GM18907 (cell line): ENCODE data around the gene G6PC3.

Experiments
- ATAC-seq: cut with Tn5 transposase; IDR thresholded peaks from one replicate; pipeline ENCODE4 v1.9.1; 2021; ENCODE audit warnings: mild to moderate bottlenecking, moderate library complexity; ENCODE audit not compliant: unreplicated experiment

G6PC3 gene

DNA sequence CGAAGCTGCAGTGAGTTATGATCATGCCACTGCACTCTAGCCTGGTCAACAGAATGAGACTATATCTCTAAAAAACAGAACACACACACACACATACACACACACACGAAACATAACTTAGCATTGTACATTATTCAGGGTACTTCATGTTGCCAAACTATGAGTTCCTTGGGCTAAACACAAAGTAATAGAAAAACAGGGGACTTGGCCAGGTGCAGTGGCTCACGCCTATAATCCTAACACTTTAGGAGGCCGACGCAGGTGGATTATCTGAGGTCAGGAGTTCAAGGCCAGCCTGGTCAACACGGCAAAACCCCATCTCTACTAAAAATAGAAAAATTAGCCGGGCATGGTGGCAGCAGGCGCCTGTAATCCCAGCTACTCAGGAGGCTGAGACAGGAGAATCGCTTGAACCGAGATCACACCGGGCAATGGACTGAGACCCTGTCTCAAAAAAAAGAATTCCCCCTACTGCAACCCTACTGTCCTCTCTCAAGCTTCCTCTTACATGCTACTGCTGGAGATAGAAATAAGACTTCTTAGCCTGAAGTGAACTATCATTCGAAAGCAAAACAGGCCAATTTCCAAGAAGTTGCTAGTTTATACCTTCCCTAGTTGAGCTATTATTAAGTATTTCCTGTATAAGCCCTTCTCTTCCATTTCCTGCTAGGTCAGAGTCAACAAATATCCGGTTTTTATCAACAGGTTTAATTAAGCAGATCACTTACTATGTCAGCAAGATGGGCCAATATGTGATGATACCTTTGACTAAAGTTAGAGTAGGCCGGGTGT lies 11.2 kb upstream of the G6PC3 start:
- no peak for ATAC-seq

DNA sequence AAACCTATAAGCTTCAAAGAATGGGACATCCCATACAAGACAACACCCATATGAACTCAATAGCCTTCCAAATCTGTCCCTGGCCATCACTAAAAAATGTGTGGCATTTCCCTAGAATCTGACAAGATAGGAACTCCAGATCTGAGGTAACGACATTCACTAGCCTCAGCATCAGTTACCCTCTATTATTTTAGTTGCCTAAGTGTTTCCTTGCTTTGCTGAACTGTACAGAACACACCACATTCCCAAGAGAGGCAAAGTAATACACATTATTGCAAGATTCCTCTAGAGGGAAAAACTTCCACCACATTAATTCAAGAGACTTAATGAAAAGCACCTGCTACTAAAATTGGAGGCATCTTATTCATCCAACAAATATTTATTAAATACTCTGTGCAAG lies 9.1 kb upstream of the G6PC3 start:
- ATAC-seq: no peak

DNA sequence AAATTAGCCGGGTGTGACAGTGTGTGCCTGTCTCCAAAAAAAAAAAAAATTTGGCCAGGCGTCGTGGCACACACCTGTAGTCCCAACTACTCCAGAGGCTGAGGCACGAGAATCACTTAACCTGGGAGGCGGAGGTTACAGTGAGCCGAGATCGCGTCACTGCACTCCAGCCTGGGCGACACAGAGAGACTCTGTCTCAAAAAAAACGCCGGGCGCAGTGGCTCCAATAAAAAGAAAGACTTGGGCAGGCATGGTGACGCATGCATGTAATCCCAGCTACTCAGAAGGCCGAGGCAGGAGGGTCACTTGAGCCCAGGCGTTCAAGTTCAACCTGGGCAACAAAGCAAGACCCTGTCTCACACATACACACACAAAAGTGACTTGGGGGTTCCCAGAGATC lies 7.7 kb upstream of the G6PC3 start:
- no peak for ATAC-seq

DNA sequence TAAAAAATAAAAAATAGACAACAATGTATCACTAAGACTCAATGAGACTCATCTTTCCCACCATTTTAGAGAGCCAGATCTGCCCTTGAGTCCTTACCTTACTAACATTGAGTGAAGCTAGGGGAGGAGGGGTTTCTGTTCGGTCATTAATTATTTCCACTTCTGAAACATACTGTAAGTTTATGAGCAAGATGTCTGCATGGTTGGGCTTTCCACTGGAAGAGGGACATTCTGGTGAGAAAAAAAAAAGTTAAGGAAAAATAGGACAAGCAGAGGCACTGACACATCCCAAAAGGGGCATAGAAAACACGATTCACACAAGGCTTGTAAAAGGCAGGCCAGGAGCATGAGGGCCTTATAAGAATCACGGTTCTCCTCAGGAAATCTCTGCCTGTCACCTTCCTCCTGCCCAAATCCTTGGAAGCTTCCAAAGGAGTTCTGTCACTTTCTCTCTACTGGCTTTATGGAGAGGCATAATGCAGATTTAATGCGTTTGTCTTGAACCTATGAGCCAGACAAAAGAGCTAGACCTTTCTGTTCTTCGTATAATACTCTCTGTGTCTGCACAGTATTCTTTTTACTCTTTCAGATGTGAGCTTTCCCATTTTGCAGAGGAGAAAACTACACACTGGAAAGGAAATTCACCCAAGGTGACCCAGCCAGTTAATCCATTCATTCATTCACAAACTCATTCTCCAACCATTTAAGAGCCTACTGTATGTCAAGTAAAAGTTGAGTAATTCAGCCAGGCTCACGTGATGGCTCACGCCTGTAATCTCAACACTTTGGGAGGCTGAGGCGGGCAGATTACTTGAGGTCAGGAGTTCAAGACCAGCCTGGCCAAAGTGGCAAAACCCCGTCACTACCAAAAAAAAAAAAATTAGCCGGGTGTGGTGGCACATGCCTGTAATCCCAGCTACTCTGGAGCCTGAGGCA lies 6.6 kb upstream of the G6PC3 start:
- no peak for ATAC-seq

DNA sequence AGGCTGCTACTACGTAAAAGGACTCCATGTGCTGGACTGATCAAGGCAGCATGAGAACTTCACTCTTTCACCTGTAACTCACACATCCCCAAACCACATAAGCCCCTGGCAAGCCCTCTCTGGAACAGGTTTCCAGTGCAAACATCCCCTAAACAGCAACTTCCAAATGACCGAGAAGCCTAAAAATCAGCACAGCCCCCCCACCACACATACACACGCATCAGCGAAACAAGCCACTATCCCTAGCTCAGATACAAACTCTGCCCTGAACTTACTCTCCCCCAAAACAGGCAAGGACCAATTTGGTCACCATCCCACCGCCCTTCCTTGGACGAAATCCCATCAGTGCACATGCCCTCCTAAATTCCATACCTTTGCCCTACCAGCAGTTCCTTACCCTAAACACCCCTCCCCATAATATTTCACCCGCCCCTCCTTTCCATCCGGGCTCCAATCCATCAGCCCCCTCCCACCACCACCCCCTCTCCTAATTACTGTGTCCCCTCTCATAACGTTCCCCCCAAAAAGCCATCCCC lies 4.8 kb upstream of the G6PC3 start:
- no peak for ATAC-seq

- ATAC-seq: peak; percentile 67
Measured at GRCh38 chr17:44066204-44066930, 4.2 kb upstream of the G6PC3 start, which contains the start of gene LSM12. LSM12 (minus strand) TSS chr17:44066671; CDS start chr17:44066587, 84 bp downstream.

DNA sequence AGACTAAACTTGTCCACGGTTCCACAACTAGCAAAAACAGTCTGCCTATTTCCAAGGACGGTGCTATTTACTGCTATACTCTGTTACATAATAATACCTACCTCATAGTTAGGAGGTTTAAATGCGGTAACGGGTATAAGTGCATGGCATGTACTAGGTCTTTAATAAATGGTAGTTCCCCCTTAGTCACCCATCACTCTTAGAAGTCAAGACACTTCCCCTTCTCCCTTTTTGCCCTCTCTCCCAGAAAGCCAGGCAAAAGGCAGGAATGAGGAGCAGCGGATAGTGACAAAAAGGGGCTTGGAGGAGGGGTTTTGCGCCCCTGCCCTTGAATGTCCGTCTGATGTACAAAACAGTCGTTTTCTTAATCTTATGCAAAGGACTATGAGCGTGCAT lies 3.0 kb upstream of the G6PC3 start:
- no peak for ATAC-seq

DNA sequence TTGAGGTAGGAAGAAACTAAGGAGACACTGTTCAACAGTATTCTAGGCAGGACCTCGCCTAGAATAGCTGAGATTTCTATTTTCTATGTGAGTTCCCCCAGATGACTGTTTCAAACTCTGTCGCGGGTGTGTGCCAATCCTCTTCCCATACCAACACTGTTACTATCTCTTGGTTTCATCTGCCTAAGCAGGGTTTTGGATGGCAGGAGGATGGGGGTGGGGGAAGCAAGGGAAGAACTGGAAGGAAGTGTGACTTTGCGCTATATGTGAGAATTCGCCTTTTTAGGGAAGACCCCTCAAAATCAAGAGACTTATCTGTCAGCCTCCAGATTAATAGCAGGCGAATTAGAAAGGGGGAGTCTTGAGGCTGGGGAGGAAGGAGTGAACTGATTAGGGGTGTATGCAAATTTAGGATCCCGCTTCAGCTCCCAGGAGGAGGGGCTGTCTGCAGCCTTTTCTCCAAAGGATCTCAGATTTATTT lies 521 bp upstream of the G6PC3 start:
- peak; percentile 12 for ATAC-seq

DNA sequence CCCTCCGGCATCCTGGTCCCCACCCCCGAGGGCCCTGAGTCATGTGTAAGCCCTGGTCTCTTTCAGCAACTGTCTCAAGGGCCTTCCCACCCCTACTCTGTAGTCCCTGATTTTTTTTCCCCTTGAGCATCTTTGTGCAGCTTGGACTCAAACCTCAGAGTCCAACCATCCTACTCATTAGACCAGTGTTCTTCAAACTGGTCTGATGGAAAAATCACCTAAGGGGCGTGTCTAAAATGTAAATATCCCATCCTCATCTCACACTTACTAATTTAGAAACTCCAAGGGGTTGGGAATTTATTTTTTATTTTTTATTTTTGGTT lies 624 bp downstream of the G6PC3 start:
- ATAC-seq: peak; percentile 26

- no peak for ATAC-seq
Measured at GRCh38 chr17:44071772-44072171, 1.2 kb downstream of the G6PC3 start.

GRCh38 chr17:44074231-44074910 lies 3.8 kb downstream of the G6PC3 start:
- ATAC-seq: no peak

GRCh38 chr17:44074911-44075285 lies 4.4 kb downstream of the G6PC3 start:
- no peak for ATAC-seq

GRCh38 chr17:44075598-44076293 lies 5.2 kb downstream of the G6PC3 start:
- no peak for ATAC-seq

DNA sequence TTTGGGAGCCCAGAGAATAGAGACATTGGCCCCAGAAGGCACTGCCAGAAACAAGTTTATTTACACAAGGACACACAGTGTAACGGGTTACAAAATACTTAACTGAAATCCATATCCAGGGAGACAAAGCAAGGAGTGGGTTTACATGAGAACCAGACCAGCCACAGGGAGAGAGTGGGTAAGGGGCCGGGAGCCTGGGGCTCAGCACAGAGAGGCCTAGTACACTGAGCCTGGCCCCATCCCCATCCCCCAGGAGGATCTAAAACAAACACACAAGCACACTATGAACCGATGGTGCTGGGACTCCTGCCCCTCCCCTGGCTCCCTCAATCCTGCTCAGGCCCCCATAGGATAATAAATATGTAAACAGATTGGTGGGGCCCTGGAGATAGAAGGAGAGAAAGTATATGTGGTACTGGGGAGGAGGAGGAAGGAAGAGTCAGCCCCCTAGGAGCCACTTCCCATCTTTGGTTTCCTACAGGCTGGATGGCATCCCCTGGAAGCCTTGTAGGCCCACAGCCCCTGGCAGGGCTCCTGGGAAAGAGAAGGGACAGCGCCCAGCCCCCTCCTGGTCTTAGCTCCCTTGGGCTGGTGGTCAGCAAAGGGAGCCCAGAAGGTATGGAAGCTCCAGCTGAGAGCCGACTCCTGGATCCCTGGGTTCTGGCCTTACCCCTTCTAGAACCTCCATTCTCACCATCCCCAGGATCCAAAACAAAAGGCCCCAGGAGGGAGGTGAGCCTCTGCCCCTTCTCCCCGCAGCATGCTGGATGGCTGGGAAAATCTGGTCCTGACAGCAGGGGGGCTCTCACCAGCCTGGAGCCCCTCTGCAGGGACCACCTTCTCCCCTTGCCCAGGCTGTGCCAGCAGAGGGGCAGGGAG lies 6.4 kb downstream of the G6PC3 start:
- ATAC-seq: no peak

- no peak for ATAC-seq
Measured at GRCh38 chr17:44077595-44077909, 7.0 kb downstream of the G6PC3 start.

DNA sequence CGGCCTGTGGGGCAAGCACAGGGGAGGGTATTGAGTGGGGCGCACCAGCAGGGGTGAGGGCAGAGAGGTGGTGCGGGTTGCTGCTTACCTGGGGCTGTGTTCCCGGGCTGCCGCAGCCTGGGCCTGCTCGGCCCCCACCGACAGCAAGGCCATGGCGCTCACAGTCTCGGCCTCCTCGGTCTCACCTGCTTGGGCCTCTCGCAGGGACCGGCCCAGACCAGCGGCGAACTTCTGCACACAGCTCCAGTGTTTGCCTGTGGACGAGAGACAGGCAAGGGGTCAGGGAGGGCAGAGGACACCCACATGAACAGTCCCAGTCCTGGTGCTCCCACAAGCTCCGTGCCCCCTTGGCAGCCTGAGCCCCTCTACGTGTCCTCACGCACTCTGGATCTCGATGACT lies 7.9 kb downstream of the G6PC3 start:
- ATAC-seq: no peak

DNA sequence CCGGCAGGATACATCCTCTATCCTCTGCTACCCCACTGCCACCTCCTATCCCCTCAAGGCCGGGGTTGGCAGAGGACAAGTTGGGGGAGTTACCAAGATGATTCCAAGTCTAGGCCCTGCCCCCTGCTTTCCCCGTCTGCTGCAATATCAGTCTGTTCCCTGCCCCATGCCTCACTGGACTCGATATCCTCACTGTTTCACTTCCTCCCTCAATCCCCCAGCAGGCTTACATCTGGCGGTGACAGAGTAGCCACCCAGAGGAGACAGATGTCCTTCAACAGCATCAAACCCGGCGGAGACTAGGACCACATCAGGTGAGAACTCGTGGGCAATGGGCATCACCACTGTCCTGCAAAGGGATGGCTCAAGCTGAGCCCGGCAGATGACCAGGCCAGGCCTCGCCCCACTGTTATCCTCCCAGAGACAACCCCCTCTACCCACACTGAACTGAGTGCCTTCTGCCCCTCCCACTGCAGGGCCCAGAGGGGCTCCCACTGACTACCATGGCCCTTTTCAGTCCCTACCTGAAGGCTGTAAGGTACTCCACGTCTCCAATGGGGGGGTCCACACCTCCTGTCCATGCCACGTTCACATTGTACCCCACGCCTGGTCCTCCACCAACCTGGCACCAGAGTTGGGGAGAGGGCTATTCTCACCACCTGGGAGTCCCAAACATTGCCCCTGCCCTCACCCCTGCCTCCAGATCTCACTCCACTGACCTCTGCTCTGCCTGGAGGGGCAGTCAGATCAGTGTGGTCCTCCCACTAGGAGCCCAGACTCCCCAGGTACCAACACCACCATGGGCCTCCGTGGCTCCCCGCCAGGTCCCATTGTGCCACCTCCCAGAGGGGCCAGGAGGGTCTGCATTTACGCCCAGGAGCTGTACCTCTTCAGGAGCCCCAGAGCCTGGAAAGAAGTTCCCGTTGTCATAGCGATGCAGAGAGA lies 9.6 kb downstream of the G6PC3 start:
- no peak for ATAC-seq

GRCh38 chr17:44081681-44082080 lies 11.1 kb downstream of the G6PC3 start:
- no peak for ATAC-seq
